AG08396 (cell line): Measurements from ENCODE around the gene SEZ6L.

ENCODE experiments used
- DNase-seq: peaks from one replicate; pipeline ENCODE4 v3.0.0; 2012; ENCODE audit warnings: low spot score, mixed read lengths

Gene SEZ6L

GRCh38 chr22:26302726-26303125 is 133.5 kb downstream of the SEZ6L start:
- DNase-seq, result no peak

- DNase-seq, result no peak
These were observed 134.2 kb downstream of the SEZ6L start for GRCh38 chr22:26303475-26303874.

GRCh38 chr22:26304730-26305129 is 135.5 kb downstream of the SEZ6L start:
- DNase-seq, result no peak

- DNase-seq, result no peak
These were observed 139.2 kb downstream of the SEZ6L start for GRCh38 chr22:26308467-26308866.

- DNase-seq, result no peak
These were observed 141.4 kb downstream of the SEZ6L start for GRCh38 chr22:26310616-26311015.

GRCh38 chr22:26313291-26313690 is 144.0 kb downstream of the SEZ6L start:
- DNase-seq, result no peak

GRCh38 chr22:26314171-26314570 is 144.9 kb downstream of the SEZ6L start:
- no peak for DNase-seq

- no peak for DNase-seq
These were observed 145.4 kb downstream of the SEZ6L start for GRCh38 chr22:26314656-26315055.

GRCh38 chr22:26316732-26317285 is 147.5 kb downstream of the SEZ6L start:
- no peak for DNase-seq

GRCh38 chr22:26318975-26319374 is 149.7 kb downstream of the SEZ6L start:
- DNase-seq, result peak; percentile 12

- no peak for DNase-seq
These were observed 151.2 kb downstream of the SEZ6L start for GRCh38 chr22:26320447-26320846.

- DNase-seq, result peak; percentile 54
These were observed 152.2 kb downstream of the SEZ6L start for GRCh38 chr22:26321469-26321913.

- DNase-seq, result peak; percentile 78
These were observed 153.1 kb downstream of the SEZ6L start for GRCh38 chr22:26322179-26322905.

GRCh38 chr22:26323013-26323412 is 153.8 kb downstream of the SEZ6L start:
- no peak for DNase-seq

- no peak for DNase-seq
These were observed 154.9 kb downstream of the SEZ6L start for GRCh38 chr22:26324150-26324549.

- no peak for DNase-seq
These were observed 156.4 kb downstream of the SEZ6L start for GRCh38 chr22:26325641-26326040.

- DNase-seq, result no peak
These were observed 157.5 kb downstream of the SEZ6L start for GRCh38 chr22:26326803-26327202.

- DNase-seq, result no peak
These were observed 158.0 kb downstream of the SEZ6L start for GRCh38 chr22:26327306-26327705.

GRCh38 chr22:26328221-26328620 is 159.0 kb downstream of the SEZ6L start:
- no peak for DNase-seq

GRCh38 chr22:26330971-26331625 is 161.8 kb downstream of the SEZ6L start:
- peak; percentile 71 for DNase-seq

- no peak for DNase-seq
These were observed 164.0 kb downstream of the SEZ6L start for GRCh38 chr22:26333088-26333800.

- DNase-seq, result no peak
These were observed 165.0 kb downstream of the SEZ6L start for GRCh38 chr22:26334232-26334631.

- no peak for DNase-seq
These were observed 167.5 kb downstream of the SEZ6L start for GRCh38 chr22:26336773-26337172.
